ENCODE results near the gene OGDHL. TPM values are rescaled to one million over a fixed set of nuclear protein-coding genes. Genes with fewer than 3 reads are reported as not detected.
"Not testable (repeated sequence)": the region's sequence is repeated elsewhere in the genome, so short reads cannot be mapped to it uniquely, and the experiment has no call there.

The OGDHL gene
- total RNA-seq, 1 donor from 2014 or later: 2.5 TPM

GRCh38 chr10:49735848-49736563 lies 26.1 kb downstream of the OGDHL start:
- Mint-ChIP-seq H3K4me3 (ENCODE audit: unreplicated experiment) (no peak overlapping the region), H3K27me3 (ENCODE audit: unreplicated experiment) (peaks cover 8% of the 10 kb centered on the region), H3K4me1 (ENCODE audit: low read depth, unreplicated experiment) (peaks cover 15% of the 10 kb centered on the region), H3K9me3 (ENCODE audit: unreplicated experiment) (peaks cover 4% of the 10 kb centered on the region), H3K27ac (ENCODE audit: unreplicated experiment) (no peak overlapping the region), H3K36me3 (ENCODE audit: unreplicated experiment) (no peaks in the 10 kb centered on the region)
- DNase-seq: no peak
- no peak for TF ChIP-seq CTCF (IDR thresholded peaks at IDR 0.05; ENCODE audit: partially characterized antibody, unreplicated experiment)

- no peak overlapping the region for H3K27ac Mint-ChIP-seq (ENCODE audit: unreplicated experiment)
- peaks cover 8% of the 10 kb centered on the region for H3K27me3 Mint-ChIP-seq (ENCODE audit: unreplicated experiment)
- TF ChIP-seq CTCF (IDR thresholded peaks at IDR 0.05; ENCODE audit: partially characterized antibody, unreplicated experiment): no peak
- H3K36me3 Mint-ChIP-seq (ENCODE audit: unreplicated experiment): no peaks in the 10 kb centered on the region
- peaks cover 4% of the 10 kb centered on the region for H3K9me3 Mint-ChIP-seq (ENCODE audit: unreplicated experiment)
- H3K4me1 Mint-ChIP-seq (ENCODE audit: low read depth, unreplicated experiment): peaks cover 15% of the 10 kb centered on the region
- no peak overlapping the region for H3K4me3 Mint-ChIP-seq (ENCODE audit: unreplicated experiment)
- DNase-seq: no peak
Measured at GRCh38 chr10:49735161-49735560, 27.0 kb downstream of the OGDHL start.

- Mint-ChIP-seq H3K27ac (ENCODE audit: unreplicated experiment) (no peak overlapping the region), H3K4me3 (ENCODE audit: unreplicated experiment) (no peak overlapping the region), H3K36me3 (ENCODE audit: unreplicated experiment) (no peaks in the 10 kb centered on the region), H3K4me1 (ENCODE audit: low read depth, unreplicated experiment) (peaks cover 11% of the 10 kb centered on the region), H3K9me3 (ENCODE audit: unreplicated experiment) (peaks cover 4% of the 10 kb centered on the region), H3K27me3 (ENCODE audit: unreplicated experiment) (peaks cover 8% of the 10 kb centered on the region)
- DNase-seq: no peak
- no peak for TF ChIP-seq CTCF (IDR thresholded peaks at IDR 0.05; ENCODE audit: partially characterized antibody, unreplicated experiment)
Measured at GRCh38 chr10:49734676-49735075, 27.4 kb downstream of the OGDHL start.

GRCh38 chr10:49733866-49734265 lies 28.3 kb downstream of the OGDHL start:
- H3K9me3 Mint-ChIP-seq (ENCODE audit: unreplicated experiment): peaks cover under 1% of the 10 kb centered on the region
- no peak for DNase-seq
- H3K27ac Mint-ChIP-seq (ENCODE audit: unreplicated experiment): peak overlapping the region; percentile 34
- H3K4me1 Mint-ChIP-seq (ENCODE audit: low read depth, unreplicated experiment): peaks cover 8% of the 10 kb centered on the region
- H3K27me3 Mint-ChIP-seq (ENCODE audit: unreplicated experiment): peaks cover 6% of the 10 kb centered on the region
- TF ChIP-seq CTCF (IDR thresholded peaks at IDR 0.05; ENCODE audit: partially characterized antibody, unreplicated experiment): no peak
- peaks cover 4% of the 10 kb centered on the region for H3K36me3 Mint-ChIP-seq (ENCODE audit: unreplicated experiment)
- no peak overlapping the region for H3K4me3 Mint-ChIP-seq (ENCODE audit: unreplicated experiment)

GRCh38 chr10:49726593-49726992 lies 35.5 kb downstream of the OGDHL start:
- no peaks in the 10 kb centered on the region for H3K4me1 Mint-ChIP-seq (ENCODE audit: low read depth, unreplicated experiment)
- no peaks in the 10 kb centered on the region for H3K27me3 Mint-ChIP-seq (ENCODE audit: unreplicated experiment)
- TF ChIP-seq CTCF (IDR thresholded peaks at IDR 0.05; ENCODE audit: partially characterized antibody, unreplicated experiment): no peak
- peaks cover 18% of the 10 kb centered on the region for H3K36me3 Mint-ChIP-seq (ENCODE audit: unreplicated experiment)
- no peak for DNase-seq
- H3K27ac Mint-ChIP-seq (ENCODE audit: unreplicated experiment): no peak overlapping the region
- peaks cover 2% of the 10 kb centered on the region for H3K9me3 Mint-ChIP-seq (ENCODE audit: unreplicated experiment)
- H3K4me3 Mint-ChIP-seq (ENCODE audit: unreplicated experiment): no peak overlapping the region

GRCh38 chr10:49715157-49715556 lies 47.0 kb downstream of the OGDHL start:
- not testable (repeated sequence) for H3K4me3 Mint-ChIP-seq (ENCODE audit: unreplicated experiment); H3K27me3 Mint-ChIP-seq (ENCODE audit: unreplicated experiment); H3K9me3 Mint-ChIP-seq (ENCODE audit: unreplicated experiment); H3K27ac Mint-ChIP-seq (ENCODE audit: unreplicated experiment); H3K4me1 Mint-ChIP-seq (ENCODE audit: low read depth, unreplicated experiment); DNase-seq
- H3K36me3 Mint-ChIP-seq (ENCODE audit: unreplicated experiment): peaks cover 24% of the 10 kb centered on the region

Measured in glutamatergic neuron (in vitro differentiated cells).